RWPE2 (cell line): Measurements from ENCODE around the gene EFNB2.

Experiments used
- ATAC-seq: fragments of 200-7000 bp; cut with Tn5 transposase; 3 replicates; pipeline ENCODE4 v1.9.1; 2021; ENCODE audit warnings: low read depth
- DNase-seq: peaks from one replicate; pipeline ENCODE4 v3.0.0-alpha.2; 2020; ENCODE audit warnings: low spot score
- H3K27ac ChIP-seq: fragments of 450-650 bp; 2 replicates; pipeline ENCODE4 v1.5.1; 2017; ENCODE audit warnings: mild to moderate bottlenecking; ENCODE audit not compliant: poor library complexity, severe bottlenecking
- H3K27me3 ChIP-seq: fragments of 250-450 bp; sonication (Bioruptor Pico); 2 replicates; pipeline ENCODE4 v1.5.1; 2021; ENCODE audit warnings: mild to moderate bottlenecking, moderate library complexity; ENCODE audit not compliant: insufficient read depth, poor library complexity, severe bottlenecking
- H3K36me3 ChIP-seq: fragments of 250-450 bp; sonication (Bioruptor Pico); 2 replicates; pipeline ENCODE4 v1.5.1; 2020; ENCODE audit warnings: low read depth, mild to moderate bottlenecking, moderate library complexity
- H3K4me1 ChIP-seq: fragments of 250-450 bp; sonication (Bioruptor Pico); 2 replicates; pipeline ENCODE4 v1.5.1; 2021; ENCODE audit warnings: mild to moderate bottlenecking, moderate library complexity; ENCODE audit not compliant: insufficient read depth, poor library complexity, severe bottlenecking
- H3K4me3 ChIP-seq: fragments of 250-450 bp; sonication (Bioruptor Pico); 2 replicates; pipeline ENCODE4 v1.5.1; 2021; ENCODE audit warnings: mild to moderate bottlenecking, moderate library complexity; ENCODE audit not compliant: severe bottlenecking
- H3K9me3 ChIP-seq: fragments of 250-450 bp; sonication (Bioruptor Pico); 2 replicates; pipeline ENCODE4 v1.5.1; 2021; ENCODE audit warnings: mild to moderate bottlenecking, moderate library complexity; ENCODE audit not compliant: severe bottlenecking
- TF ChIP-seq, protein P1 (sequence below): fragments of 450-650 bp; IDR thresholded peaks from one replicate; pipeline ENCODE4 v1.5.1; 2017; ENCODE audit warnings: mild to moderate bottlenecking, moderate library complexity; ENCODE audit not compliant: poor library complexity, severe bottlenecking

The EFNB2 gene

GRCh38 chr13:106486287-106486686 lies 49.2 kb downstream of the EFNB2 start:
- ATAC-seq, result no peak
- TF ChIP-seq, protein P1, sequence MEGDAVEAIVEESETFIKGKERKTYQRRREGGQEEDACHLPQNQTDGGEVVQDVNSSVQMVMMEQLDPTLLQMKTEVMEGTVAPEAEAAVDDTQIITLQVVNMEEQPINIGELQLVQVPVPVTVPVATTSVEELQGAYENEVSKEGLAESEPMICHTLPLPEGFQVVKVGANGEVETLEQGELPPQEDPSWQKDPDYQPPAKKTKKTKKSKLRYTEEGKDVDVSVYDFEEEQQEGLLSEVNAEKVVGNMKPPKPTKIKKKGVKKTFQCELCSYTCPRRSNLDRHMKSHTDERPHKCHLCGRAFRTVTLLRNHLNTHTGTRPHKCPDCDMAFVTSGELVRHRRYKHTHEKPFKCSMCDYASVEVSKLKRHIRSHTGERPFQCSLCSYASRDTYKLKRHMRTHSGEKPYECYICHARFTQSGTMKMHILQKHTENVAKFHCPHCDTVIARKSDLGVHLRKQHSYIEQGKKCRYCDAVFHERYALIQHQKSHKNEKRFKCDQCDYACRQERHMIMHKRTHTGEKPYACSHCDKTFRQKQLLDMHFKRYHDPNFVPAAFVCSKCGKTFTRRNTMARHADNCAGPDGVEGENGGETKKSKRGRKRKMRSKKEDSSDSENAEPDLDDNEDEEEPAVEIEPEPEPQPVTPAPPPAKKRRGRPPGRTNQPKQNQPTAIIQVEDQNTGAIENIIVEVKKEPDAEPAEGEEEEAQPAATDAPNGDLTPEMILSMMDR, result no peak
- Histone ChIP-seq H3K36me3 (peaks cover 19% of the 10 kb centered on the region), H3K27me3 (no peaks in the 10 kb centered on the region), H3K27ac (no peak overlapping the region), H3K4me3 (no peak overlapping the region), H3K9me3 (no peaks in the 10 kb centered on the region), H3K4me1 (no peaks in the 10 kb centered on the region)
- no peak for DNase-seq

GRCh38 chr13:106484537-106485193 lies 50.8 kb downstream of the EFNB2 start:
- ATAC-seq (no peak), DNase-seq (no peak)
- Histone ChIP-seq H3K4me3 (no peak overlapping the region), H3K27me3 (no peaks in the 10 kb centered on the region), H3K9me3 (no peaks in the 10 kb centered on the region), H3K4me1 (no peaks in the 10 kb centered on the region), H3K36me3 (peaks cover 3% of the 10 kb centered on the region), H3K27ac (no peak overlapping the region)
- TF ChIP-seq, protein P1, result no peak

GRCh38 chr13:106484084-106484483 lies 51.4 kb downstream of the EFNB2 start:
- Histone ChIP-seq H3K27ac (no peak overlapping the region), H3K36me3 (no peaks in the 10 kb centered on the region), H3K9me3 (no peaks in the 10 kb centered on the region), H3K4me1 (no peaks in the 10 kb centered on the region), H3K27me3 (no peaks in the 10 kb centered on the region), H3K4me3 (no peak overlapping the region)
- TF ChIP-seq, protein P1, result no peak
- ATAC-seq (no peak), DNase-seq (no peak)

DNA sequence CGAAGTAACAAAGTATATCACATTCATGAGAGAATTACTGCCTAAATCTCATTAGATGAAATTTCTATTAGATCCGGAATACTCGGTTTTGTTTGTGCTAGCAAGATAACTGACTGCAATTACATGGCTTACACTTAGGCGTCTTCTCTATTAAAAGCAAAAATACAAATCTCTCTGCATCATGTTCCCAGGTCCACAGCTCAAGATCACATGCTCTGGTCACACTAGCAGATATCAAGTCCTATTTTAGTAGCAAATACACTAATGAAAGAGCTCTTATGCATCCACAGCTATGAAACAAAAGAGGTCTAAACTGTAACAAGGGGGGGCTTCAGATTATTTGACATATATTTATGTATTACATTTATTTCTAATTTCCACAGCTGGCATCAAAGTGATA lies 53.5 kb downstream of the EFNB2 start:
- no peak overlapping the region for H3K27ac ChIP-seq
- TF ChIP-seq, protein P1, result no peak
- no peaks in the 10 kb centered on the region for H3K9me3 ChIP-seq
- no peaks in the 10 kb centered on the region for H3K36me3 ChIP-seq
- no peaks in the 10 kb centered on the region for H3K27me3 ChIP-seq
- DNase-seq (no peak), ATAC-seq (no peak)
- H3K4me1 ChIP-seq, result no peaks in the 10 kb centered on the region
- H3K4me3 ChIP-seq, result no peak overlapping the region

GRCh38 chr13:106480351-106480910 lies 55.0 kb downstream of the EFNB2 start:
- no peaks in the 10 kb centered on the region for H3K4me1 ChIP-seq
- H3K4me3 ChIP-seq, result no peak overlapping the region
- ATAC-seq, result no peak
- H3K9me3 ChIP-seq, result no peaks in the 10 kb centered on the region
- H3K27me3 ChIP-seq, result no peaks in the 10 kb centered on the region
- H3K36me3 ChIP-seq, result no peaks in the 10 kb centered on the region
- no peak overlapping the region for H3K27ac ChIP-seq
- DNase-seq, result no peak
- TF ChIP-seq, protein P1, result no peak
